Lower leg skin (tissue), 3 donors: ENCODE data around the gene APBB2.

Experiments used
- POLR2A ChIP-seq, 2 donors: fragments of 450-650 bp; IDR thresholded peaks; one replicate each; pipeline ENCODE4 v1.6.1; 2016 to 2017; ENCODE audit warnings: antibody characterized with exemption in 2 of 2, mild to moderate bottlenecking in 1 of 2, moderate library complexity in 1 of 2
- TF ChIP-seq, protein P1 (sequence below), 3 donors: fragments of 450-650 bp; IDR thresholded peaks; one replicate each; pipeline ENCODE4 v1.5.1; 2016; ENCODE audit warnings: antibody characterized with exemption in 3 of 3, mild to moderate bottlenecking in 3 of 3, moderate library complexity in 2 of 3

- TF ChIP-seq, protein P1, sequence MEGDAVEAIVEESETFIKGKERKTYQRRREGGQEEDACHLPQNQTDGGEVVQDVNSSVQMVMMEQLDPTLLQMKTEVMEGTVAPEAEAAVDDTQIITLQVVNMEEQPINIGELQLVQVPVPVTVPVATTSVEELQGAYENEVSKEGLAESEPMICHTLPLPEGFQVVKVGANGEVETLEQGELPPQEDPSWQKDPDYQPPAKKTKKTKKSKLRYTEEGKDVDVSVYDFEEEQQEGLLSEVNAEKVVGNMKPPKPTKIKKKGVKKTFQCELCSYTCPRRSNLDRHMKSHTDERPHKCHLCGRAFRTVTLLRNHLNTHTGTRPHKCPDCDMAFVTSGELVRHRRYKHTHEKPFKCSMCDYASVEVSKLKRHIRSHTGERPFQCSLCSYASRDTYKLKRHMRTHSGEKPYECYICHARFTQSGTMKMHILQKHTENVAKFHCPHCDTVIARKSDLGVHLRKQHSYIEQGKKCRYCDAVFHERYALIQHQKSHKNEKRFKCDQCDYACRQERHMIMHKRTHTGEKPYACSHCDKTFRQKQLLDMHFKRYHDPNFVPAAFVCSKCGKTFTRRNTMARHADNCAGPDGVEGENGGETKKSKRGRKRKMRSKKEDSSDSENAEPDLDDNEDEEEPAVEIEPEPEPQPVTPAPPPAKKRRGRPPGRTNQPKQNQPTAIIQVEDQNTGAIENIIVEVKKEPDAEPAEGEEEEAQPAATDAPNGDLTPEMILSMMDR (IDR thresholded peaks at IDR 0.05): no peak
- no peak for TF ChIP-seq POLR2A (IDR thresholded peaks at IDR 0.05)
Measured at GRCh38 chr4:41213625-41214135, 662 bp downstream of the APBB2 start.
